G401 (cell line): ENCODE results near the gene DCAF6. TPM values are rescaled to one million over a fixed set of nuclear protein-coding genes. Genes with fewer than 3 reads are reported as not detected.
"Not testable (repeated sequence)": the region's sequence is repeated elsewhere in the genome, so short reads cannot be mapped to it uniquely, and the experiment has no call there.

ENCODE experiments used
- DNase-seq: peaks from one replicate; pipeline ENCODE4 v3.0.0-alpha.2; 2015; ENCODE audit warnings: low spot score
- in situ Hi-C: cut with HindIII; loops from 2 replicates; pipeline ENCODE4 v1.10.0; 2016; ENCODE audit warnings: low sequenced_read_pairs, mixed read lengths
- total RNA-seq: library from RNA; depleted of rRNA; stranded (reverse); fragments of >200 nt; shearing (Covaris generic); gene quantifications from 2 replicates; pipeline ENCODE4 v1.2.3, GENCODE V29; 2014; rRNA removed

The DCAF6 gene, protein sequence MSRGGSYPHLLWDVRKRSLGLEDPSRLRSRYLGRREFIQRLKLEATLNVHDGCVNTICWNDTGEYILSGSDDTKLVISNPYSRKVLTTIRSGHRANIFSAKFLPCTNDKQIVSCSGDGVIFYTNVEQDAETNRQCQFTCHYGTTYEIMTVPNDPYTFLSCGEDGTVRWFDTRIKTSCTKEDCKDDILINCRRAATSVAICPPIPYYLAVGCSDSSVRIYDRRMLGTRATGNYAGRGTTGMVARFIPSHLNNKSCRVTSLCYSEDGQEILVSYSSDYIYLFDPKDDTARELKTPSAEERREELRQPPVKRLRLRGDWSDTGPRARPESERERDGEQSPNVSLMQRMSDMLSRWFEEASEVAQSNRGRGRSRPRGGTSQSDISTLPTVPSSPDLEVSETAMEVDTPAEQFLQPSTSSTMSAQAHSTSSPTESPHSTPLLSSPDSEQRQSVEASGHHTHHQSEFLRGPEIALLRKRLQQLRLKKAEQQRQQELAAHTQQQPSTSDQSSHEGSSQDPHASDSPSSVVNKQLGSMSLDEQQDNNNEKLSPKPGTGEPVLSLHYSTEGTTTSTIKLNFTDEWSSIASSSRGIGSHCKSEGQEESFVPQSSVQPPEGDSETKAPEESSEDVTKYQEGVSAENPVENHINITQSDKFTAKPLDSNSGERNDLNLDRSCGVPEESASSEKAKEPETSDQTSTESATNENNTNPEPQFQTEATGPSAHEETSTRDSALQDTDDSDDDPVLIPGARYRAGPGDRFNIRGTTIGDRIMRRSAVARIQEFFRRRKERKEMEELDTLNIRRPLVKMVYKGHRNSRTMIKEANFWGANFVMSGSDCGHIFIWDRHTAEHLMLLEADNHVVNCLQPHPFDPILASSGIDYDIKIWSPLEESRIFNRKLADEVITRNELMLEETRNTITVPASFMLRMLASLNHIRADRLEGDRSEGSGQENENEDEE
- total RNA-seq = 41.8 and 56.2 TPM in 2 replicates

DNA sequence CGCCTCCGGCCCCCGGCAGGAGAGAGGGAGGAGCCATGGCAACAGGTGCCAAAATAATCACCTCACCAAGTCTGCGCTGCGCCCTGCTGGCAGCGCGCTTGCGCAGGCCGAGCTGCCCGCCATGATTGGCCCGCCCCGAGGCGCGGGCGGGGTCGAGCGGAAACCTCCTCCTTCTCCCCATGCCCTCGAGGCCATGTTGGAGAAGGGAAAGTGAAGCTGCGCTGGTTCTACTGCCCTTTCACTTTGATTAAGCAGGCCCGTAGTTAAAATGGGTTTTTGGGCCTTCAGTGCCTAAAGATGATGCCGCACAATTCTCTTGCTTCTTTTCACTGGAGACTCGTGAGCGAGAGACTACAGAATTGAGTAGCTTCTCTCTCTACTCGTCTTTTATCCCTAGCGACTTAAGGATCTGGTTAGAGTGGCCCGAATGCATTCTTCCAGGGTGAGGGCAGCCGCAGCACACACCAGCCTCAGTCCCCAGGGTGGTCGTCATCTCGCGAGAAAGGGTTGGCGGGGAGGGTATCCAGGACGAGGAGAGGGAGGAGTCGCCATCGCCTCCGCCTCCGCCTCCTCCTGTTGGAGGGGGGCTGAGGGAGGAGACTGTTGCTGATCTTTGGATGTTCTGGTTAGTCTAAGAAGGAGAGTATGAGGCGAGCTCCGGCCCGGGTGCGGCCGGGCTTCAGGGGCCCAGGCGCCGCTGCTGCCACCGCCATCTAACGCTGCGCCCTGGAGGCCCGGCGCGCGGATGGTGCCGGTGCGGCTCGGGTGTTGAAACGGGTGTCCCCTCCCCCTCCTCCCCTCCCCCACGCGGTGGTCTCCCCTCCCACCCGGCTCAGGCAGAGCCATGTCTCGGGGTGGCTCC, at the start of gene DCAF6:
Gene DCAF6 (plus strand): TSS at position 616 of the 862 bp plus-strand sequence. CDS start 229 bp downstream, at position 845.
- DNase-seq = peak; percentile 99
- in situ Hi-C loops = no loop called here

DNA sequence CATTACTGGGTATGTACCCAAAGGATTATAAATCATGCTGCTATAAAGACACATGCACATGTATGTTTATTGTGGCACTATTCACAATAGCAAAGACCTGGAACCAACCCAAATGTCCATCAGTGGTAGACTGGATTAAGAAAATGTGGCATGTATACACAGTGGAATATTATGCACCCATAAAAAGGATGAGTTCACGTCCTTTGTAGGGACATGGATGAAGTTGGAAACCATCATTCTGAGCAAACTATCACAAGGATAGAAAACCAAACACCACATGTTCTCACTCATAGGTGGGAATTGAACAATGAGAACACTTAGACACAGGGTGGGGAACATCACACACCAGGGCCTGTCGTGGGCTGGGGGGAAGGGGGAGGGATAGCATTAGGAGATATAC, 49.3 kb upstream of the DCAF6 start:
- in situ Hi-C loops, DNase-seq: not testable (repeated sequence)

DNA sequence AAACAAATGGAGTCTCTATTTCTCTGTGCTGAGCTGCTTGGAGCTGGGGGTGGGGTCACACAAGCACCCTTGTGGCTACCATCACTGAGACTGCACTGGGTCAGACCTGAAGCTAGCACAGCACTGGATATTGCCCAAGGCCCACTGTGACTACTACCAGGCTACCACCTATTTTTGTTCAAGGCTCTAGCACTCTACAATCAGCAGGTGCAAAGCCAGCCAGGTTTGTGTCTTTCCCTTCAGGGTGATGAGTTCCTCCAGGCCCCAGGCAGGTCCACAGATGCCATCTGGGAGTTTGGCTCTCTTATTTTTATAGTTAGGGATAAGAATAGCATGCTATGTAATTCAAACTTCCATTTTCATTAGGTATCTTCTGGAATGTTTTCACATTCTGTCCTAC, 46.1 kb upstream of the DCAF6 start:
- DNase-seq = no peak

DNA sequence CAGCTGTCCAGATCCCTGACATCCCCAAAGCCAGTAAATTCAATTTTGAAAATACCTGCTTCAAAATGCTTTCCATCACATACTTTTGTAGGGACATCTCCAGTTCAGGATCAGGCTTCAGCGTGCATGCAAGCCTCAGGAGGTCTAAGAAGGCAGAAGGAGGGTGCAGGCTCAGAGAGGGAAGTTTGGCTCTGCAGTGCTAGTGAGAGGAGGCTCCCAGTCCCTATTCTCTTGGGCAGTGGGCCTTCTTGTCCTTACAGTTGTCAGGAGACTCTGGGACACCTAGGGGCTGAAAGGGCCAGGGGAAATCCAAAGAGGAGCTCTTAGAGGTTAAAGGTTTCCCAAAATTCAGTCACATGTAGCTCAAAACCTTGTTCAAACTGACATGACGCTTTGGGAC, 42.7 kb upstream of the DCAF6 start:
- in situ Hi-C loops = no loop called here
- DNase-seq = no peak

More for the DNA sequence above, 46.1 kb upstream of the DCAF6 start:
- in situ Hi-C loops = no loop called here

DNA sequence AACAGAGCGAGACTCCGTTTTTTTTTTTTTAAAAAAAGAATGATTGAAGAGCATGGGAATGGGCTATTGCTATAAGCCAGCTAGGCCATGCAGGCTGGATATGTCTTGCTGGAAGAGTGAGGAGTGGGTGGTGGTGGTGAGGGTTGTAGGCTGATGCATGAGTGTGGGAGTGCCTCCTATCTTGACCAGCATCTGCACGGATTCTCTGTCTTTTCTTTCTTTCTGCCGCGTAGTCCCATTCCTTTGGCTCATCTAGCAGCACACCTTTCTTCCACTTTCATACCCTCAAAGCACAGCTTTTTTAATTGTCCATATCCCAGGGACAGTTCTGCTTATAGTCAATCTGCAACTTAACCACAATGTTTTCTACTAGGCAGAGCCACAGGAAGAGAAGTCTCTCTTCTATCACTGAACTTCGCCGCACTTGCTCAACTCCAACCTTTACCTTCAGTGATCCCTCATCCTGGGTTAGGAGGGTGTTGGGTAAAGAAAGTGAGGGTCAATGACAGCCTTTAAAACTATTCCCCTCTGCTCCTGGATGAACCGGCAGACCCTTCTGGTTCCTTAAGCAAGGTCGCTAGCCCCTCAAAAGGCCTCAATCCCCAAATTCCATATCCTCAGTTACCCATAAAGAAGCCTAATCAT, 37.8 kb upstream of the DCAF6 start:
- DNase-seq = no peak
- in situ Hi-C loops = no loop called here

DNA sequence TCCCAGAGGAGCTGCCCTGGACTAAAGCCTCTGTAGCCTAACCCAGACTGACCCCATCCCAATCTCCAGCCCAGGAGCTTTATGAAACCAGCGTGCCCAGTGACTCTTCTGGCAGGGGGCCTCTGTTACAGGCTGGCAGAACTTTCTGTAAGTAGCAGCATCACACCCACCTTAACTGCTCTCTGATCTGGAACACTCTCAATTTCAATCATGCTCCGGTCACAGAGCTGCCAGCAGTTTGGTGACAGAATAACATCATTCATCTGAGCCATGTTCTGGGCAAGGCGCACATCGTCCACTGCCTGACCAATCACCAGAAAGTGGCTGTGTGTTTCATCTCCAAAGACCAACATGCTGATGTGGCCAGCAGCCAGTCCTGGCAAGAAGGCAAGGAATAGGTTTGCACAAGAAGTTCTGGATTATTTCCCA, 37.2 kb upstream of the DCAF6 start:
- in situ Hi-C loops = no loop called here
- DNase-seq = no peak

DNA sequence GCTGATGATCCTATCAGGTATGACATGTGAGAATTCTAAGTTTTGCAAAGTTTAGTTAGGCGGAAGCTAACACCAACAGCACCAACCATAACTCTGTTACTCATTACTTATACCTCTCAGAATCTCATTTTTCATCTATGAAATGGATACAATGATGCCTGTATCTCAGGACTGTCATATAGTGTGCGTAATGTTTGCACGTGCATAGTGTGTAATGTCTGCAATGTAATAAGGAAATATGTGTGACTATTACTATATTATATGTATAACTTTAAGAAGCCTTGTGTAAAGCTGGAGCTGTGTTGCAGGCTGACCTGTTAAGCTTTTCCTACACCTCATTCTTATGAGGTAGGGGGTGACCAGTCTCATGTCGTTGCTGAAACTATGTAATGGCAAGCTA, 35.6 kb upstream of the DCAF6 start:
- no peak for DNase-seq

DNA sequence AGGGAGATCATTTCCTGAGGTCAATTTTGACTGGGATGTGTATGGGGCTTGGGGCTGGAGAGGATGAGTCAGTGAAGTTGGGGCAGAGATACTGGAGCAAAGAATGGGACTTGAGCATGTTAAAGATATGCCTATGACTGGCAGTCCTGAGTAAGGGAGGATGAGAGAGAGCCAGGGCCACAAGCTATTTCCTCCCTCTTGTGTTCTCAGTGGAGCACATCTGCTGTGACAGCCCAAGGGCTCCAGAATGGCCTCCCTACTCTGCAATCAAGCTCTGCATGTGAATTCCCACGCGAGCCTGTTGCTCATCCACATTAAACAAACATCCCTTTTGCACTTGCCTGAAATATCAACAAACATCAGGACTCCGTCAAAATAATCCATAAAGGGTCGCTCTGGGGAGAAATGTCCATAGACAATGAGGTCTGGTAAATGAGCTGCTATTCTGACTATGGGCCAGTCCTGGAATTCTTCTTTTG, 31.8 kb upstream of the DCAF6 start:
- in situ Hi-C loops = no loop called here
- DNase-seq = no peak

More for the DNA sequence above, 35.6 kb upstream of the DCAF6 start:
- in situ Hi-C loops = no loop called here

DNA sequence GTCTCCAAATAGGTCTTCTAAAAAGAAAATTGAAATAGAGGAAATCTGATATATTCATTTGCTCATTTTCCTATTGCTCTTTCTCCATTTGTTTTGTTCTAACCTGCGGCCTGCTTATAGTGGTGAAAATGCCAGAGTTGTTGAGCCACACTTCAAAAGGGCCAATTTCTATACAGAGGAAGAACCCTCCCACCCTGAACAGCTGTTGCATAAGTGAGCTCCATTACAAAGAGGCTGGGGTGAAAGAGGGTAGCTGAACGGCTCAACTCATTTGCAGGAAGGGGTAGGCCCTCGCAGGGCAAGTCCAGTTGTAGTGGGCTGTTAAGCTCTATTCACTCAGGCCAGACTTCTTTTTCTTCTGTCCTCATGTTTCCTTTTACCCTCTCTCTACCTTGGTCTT, 31.3 kb upstream of the DCAF6 start:
- in situ Hi-C loops = no loop called here
- DNase-seq = no peak

DNA sequence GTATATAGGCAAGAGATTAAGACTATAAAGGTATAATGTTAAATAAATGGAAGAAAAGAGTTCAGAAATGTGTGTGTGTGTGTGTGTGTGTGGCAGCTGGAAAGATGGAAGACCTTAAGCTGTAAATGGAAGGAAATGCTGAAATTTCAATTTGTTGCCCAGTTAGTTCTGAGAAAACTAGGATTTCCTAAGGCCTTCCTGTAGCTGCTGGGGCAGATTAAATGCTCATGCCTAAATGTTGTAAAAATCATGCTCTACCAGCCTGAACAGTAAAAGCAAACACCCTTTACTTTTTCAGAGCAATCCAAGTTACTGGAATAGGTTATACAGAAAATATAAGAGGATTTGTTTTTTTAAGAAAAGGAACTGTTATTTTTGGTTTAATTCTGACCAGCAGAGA, 30.8 kb upstream of the DCAF6 start:
- no peak for DNase-seq
- in situ Hi-C loops = no loop called here

DNA sequence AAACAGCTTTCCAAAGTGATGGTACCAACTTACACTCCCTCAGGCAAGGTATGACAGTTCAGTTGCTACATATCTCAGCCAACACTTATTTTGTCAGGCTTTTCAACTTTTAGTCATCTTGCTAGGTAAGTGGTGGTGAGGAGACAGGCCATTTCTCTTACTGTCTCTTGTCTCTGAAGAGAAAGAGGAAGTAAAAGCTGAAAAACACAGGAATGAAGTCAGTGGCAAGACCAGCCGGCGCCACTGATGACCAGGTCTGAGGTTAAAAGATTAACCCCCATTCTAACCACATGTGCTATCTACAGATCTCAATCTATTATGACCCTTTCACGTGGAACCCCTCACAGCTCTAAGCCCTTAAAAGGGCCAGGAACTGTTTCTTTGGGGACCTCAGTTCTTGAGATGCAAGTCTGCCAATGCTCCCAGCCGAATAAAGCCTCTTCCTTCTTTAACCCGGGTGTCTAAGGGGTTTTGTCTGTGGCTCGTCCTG, 26.7 kb upstream of the DCAF6 start:
- no peak for DNase-seq
- in situ Hi-C loops = no loop called here

DNA sequence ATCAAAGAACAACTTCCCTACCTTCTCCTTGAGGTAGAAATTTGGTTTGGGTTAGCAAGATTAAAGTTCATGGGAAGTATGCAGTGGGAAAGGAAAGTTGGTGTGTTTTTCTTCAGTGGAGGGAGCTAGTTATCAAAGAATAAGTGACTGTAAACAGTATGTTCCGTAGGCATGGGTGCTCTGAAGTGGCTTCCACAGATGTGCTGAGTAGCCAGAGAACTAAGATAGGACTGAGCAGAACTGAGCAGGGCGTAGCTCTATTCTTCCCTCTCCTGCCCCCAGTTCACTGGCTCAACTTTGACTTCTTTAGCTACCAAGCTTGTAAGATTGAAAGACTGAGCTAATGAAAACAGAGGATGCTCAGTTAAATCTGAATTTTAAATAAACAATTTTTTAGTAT, 26.0 kb upstream of the DCAF6 start:
- in situ Hi-C loops = no loop called here

DNA sequence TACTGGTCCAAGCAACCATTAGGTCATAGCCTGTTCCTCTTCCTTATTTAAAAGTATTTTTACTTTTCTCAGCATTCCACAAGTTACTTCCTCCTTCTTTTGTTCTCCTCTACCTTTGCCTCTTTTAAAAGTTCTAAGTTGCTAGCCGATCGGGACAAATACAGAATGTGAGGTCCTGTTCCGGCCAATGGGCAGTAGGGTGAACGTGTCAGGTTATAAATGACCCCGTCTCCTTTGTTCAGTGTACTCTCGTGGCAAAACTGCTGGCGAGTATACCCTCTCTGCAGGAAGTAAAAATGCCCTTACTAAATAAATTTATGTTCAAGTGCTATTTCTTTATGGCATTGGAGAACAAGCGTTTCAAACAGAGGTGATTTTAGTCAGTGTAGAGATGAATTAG, 25.1 kb upstream of the DCAF6 start:
- in situ Hi-C loops = no loop called here
- no peak for DNase-seq

More for the DNA sequence above, 26.0 kb upstream of the DCAF6 start:
- DNase-seq = no peak

DNA sequence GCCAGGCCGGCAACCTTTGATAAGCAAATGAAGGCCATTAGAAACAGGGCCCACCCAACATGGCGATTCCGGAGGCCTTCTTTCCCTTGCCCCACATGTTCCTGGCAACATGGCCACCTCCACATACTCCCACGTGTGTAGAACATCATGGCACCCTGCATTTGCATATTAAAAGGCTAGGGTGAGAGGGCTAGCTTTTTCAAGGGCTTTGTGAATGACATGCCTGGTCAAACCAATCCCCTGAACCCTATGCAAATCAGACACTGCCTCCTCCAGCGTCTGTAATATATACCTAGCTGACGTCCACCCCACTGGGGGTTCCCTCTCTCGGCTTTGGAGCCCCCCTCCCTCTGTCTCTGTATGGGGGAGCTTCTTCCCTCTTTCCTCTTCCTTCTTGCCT, 24.2 kb upstream of the DCAF6 start:
- no peak for DNase-seq
- in situ Hi-C loops = no loop called here

DNA sequence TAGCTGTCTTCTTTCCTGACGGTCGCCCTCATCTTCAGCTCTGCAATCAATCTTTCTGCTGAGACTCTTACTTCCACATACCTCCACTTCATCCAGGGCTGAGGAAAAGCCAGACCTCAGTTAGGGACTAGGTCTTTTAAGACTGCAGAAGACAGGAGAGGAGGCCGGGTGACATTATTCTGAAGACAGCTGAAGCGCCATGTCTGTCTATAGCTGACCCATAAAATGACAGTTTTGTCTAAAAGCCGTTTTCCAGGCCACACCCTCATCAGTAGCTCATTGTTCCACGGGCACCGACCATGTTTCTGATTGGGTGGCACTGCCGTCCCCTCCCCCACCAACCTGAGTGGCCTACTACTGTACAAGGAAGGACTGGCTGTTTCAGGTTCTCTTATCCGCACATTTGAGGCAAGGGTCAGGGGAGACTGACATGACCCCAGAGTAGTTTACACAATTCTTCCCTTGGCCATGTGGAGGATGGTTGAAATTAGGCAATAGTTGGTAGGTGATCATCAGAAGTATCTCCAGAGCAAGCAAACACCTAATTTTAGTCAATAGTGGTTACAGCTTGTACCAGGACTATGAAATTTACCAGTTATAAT, 22.5 kb upstream of the DCAF6 start, which contains the start of gene ADCY10:
Gene ADCY10 (minus strand): TSS at position 240 of the 602 bp plus-strand sequence. CDS start 8,994 bp downstream, outside the sequence.
- DNase-seq = no peak
- in situ Hi-C loops = no loop called here

DNA sequence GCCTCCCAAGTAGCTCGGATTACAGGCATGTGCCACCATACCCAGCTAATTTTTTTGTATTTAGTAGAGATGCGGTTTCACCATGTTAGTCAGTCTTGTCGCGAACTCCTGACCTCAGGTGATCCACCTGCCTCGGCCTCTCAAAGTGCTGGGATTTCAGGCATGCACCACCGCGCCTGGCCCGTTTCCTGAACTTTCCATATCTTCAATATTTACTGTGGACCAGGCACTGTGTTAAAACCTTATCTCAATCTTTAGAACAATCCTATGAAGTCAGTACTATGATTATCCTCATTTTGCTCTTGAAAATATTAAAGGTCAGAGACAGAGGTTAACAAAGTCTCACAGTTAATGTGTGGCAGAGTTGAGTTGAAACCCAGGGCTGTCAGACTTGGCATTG, 20.9 kb upstream of the DCAF6 start:
- in situ Hi-C loops = no loop called here
- no peak for DNase-seq

DNA sequence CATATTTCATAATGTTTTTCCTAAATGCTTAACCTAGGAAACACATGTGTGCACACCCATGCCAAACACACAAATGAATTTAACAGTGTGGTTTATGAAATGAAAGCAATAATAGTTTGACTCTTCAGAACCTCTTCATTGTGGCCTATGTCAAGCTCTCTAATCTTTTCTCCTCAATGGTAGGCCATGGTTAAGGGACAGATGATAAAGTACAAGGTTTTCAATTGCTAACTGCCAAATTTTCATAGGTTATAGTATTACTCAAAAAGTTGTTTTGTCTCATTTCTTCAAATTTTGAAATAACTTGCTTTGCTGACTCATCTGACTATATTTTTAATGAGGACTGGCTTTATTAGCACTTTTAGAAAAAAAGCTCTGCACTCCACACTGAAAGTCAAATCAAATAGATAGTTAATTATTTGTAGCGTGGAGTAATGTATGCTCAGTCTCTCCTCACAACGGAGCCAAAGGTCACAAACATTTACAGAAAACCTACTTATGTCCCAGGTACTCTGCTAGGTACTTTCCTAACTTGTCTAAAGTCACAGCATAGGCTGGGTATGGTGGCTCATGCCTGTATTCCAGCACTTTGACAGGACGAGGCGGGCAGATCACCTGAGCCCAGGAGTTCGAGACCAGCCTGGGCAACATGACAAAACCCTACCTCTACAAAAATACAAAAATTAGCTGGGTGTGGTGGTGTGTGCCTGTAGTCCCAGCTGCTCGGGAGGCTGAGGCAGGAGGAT, 19.5 kb upstream of the DCAF6 start:
- in situ Hi-C loops = no loop called here
- DNase-seq = no peak
